Fibroblast of lung (primary cell): ENCODE data around the gene NUP205. TPM values are rescaled to one million over a fixed set of nuclear protein-coding genes. Genes with fewer than 3 reads are reported as not detected.

ENCODE experiments used
- DNase-seq, 2 donors: peaks; one replicate each; pipeline versions ENCODE4 v3.0.0 to v3.0.0-alpha.2; 2010; ENCODE audit warnings: low read depth in 2 of 2
- H2AFZ ChIP-seq: 2 replicates; pipeline ENCODE4 v1.5.1; 2012; ENCODE audit warnings: low read length, control low read depth, inconsistent platforms
- H3K27ac ChIP-seq: 2 replicates; pipeline ENCODE4 v1.5.1; 2011; ENCODE audit warnings: low read length, control low read depth; ENCODE audit not compliant: insufficient read depth
- H3K27me3 ChIP-seq: 2 replicates; pipeline ENCODE4 v1.5.1; 2011; ENCODE audit warnings: mild to moderate bottlenecking, low read length; ENCODE audit not compliant: control insufficient read depth, insufficient read depth
- H3K36me3 ChIP-seq: 2 replicates; pipeline ENCODE4 v1.5.1; 2011; ENCODE audit warnings: low read length; ENCODE audit not compliant: control insufficient read depth, insufficient read depth
- H3K4me1 ChIP-seq: 2 replicates; pipeline ENCODE4 v1.5.1; 2011; ENCODE audit warnings: low read length; ENCODE audit not compliant: control insufficient read depth, insufficient read depth; ENCODE audit errors: extremely low read depth
- H3K4me2 ChIP-seq: 2 replicates; pipeline ENCODE4 v1.5.1; 2011; ENCODE audit warnings: low read length, control low read depth; ENCODE audit not compliant: insufficient read depth; ENCODE audit errors: extremely low read depth
- H3K4me3 ChIP-seq, 4 experiments: fragments of 200-600 bp in 1 of 4; sonication (generic) in 1 of 4; replicated peaks in 1 of 4; 2 replicates each; pipeline ENCODE4 v1.5.1; 2011 to 2016; ENCODE audit warnings: low read length in 4 of 4, low read depth in 3 of 4, mild to moderate bottlenecking in 3 of 4, control low read depth in 2 of 4, inconsistent platforms in 1 of 4, mixed read lengths in 1 of 4; ENCODE audit not compliant: insufficient read depth in 1 of 4; ENCODE audit errors: control extremely low read depth in 1 of 4
- H3K79me2 ChIP-seq: 2 replicates; pipeline ENCODE4 v1.5.1; 2012; ENCODE audit warnings: mild to moderate bottlenecking, low read length, inconsistent platforms; ENCODE audit not compliant: control insufficient read depth, insufficient read depth
- H3K9ac ChIP-seq: 2 replicates; pipeline ENCODE4 v1.5.1; 2011; ENCODE audit warnings: mild to moderate bottlenecking, low read length, control low read depth; ENCODE audit not compliant: insufficient read depth
- H3K9me3 ChIP-seq: 2 replicates; pipeline ENCODE4 v1.5.1; 2012; ENCODE audit warnings: low read depth, low read length; ENCODE audit not compliant: control insufficient read depth, insufficient read depth
- H4K20me1 ChIP-seq: 2 replicates; pipeline ENCODE4 v1.5.1; 2011; ENCODE audit warnings: low read length; ENCODE audit not compliant: control insufficient read depth, insufficient read depth; ENCODE audit errors: extremely low read depth
- CTCF ChIP-seq, 2 donors: IDR thresholded peaks in 1 of 2; conservative IDR thresholded peaks in 1 of 2; 1 replicate in 1 of 2; 2 replicates in 1 of 2; pipeline ENCODE4 v1.5.1; 2011 to 2012; ENCODE audit warnings: low read length in 2 of 2, control low read depth in 1 of 2, inconsistent platforms in 1 of 2, low read depth in 1 of 2, mild to moderate bottlenecking in 1 of 2
- EZH2 ChIP-seq: IDR thresholded peaks from 2 replicates; pipeline ENCODE4 v1.5.1; 2012; ENCODE audit warnings: low read length, control low read depth, mild to moderate bottlenecking; ENCODE audit errors: missing control alignments
- polyA plus RNA-seq, 2 donors: library from polyadenylated mRNA; depleted of rRNA in 1 of 2; stranded (reverse) in 1 of 2; unstranded in 1 of 2; fragments of >200 nt; gene quantifications; 2 replicates each; pipeline ENCODE4 v1.2.1, GENCODE V29; 2011 to 2012; ENCODE audit warnings: missing spikeins in 1 of 2
- total RNA-seq: library from RNA; depleted of rRNA; stranded (reverse); fragments of >200 nt; gene quantifications from 2 replicates; pipeline ENCODE4 v1.2.1, GENCODE V29; 2014

The NUP205 gene
- total and polyA plus RNA-seq, 2 donors (not counting 1 experiment from before 2014, with no cell fraction given), result 28.1 to 36.7 TPM

DNA sequence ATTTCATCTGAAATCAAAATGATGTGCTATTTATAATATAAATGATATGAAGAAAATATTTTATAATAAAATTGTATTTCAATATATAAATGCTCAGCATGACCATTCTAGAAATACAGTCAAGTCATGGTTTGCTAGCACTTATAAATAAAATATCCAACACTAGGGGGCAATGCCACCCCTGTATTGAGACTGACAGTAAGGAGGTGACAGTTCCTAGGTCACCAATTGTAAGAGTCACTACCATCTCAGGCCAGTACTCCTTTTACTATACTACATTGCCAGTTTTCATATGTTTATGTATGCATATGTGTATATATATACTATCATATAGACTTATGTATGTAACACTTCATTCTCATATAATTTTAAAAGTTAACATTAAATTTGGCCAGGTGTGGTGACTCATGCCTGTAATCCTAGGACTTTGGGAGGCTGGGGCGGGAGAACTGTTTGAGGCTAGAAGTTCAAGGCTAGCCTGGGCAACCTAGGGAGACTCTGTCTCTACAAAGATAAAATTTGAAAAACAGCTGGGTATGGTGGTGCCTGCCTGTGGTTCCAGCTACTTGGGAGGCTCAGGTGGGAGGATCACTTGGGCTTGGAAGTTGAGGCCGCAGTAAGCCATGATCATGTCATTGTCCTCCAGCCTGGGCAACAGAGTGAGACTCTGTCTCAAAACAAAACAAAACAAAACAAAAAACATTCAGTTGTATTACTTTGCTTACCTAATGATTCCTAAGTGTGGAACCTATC lies 45.4 kb upstream of the NUP205 start:
- DNase-seq, result peak; percentile 49 to 68
- Histone ChIP-seq H3K4me1 (no peaks in the 10 kb centered on the region), H3K36me3 (no peaks in the 10 kb centered on the region), H4K20me1 (no peaks in the 10 kb centered on the region), H3K4me2 (no peak overlapping the region), H3K9ac (no peak overlapping the region), H3K79me2 (peaks cover 22% of the 10 kb centered on the region), H2AFZ (no peak overlapping the region), H3K27ac (no peak overlapping the region), H3K4me3 (no peak overlapping the region), H3K9me3 (no peaks in the 10 kb centered on the region), H3K27me3 (no peaks in the 10 kb centered on the region)
- no peak for TF ChIP-seq EZH2
- peak; percentile 44 to 50 for TF ChIP-seq CTCF (conservative IDR thresholded peaks at IDR 0.05 in 1 of 2, IDR thresholded peaks at IDR 0.05 in 1 of 2; ENCODE audit: low read depth in 1 of 2, low read length in 2 of 2)

DNA sequence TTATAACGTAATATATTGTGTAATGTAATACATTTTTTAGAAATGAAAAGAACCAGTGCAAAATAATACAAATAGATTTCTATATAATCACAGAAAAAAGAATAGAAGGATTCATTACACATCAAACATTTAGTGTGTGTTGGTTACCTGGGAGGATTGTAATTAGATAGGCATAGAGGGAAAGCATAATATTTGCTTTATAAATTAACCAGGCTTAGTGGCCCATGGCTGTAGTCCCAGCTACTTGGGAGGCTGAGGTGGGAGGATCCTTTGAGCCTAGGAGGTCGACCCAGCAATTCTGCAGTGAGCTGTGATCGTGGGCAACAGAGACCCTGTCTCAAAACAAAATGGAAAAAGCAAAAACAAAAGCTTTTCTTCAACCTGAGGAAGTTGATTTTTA lies 42.9 kb upstream of the NUP205 start:
- H3K27ac ChIP-seq, result no peak overlapping the region
- no peaks in the 10 kb centered on the region for H3K27me3 ChIP-seq
- no peak for DNase-seq
- no peak overlapping the region for H3K9ac ChIP-seq
- TF ChIP-seq EZH2, result no peak
- TF ChIP-seq CTCF (conservative IDR thresholded peaks at IDR 0.05 in 1 of 2, IDR thresholded peaks at IDR 0.05 in 1 of 2; ENCODE audit: low read depth in 1 of 2, low read length in 2 of 2), result no peak
- no peaks in the 10 kb centered on the region for H3K9me3 ChIP-seq
- H3K36me3 ChIP-seq, result no peaks in the 10 kb centered on the region
- H3K4me2 ChIP-seq, result no peak overlapping the region
- H3K79me2 ChIP-seq, result no peaks in the 10 kb centered on the region
- H3K4me1 ChIP-seq, result no peaks in the 10 kb centered on the region
- no peaks in the 10 kb centered on the region for H4K20me1 ChIP-seq
- H2AFZ ChIP-seq, result no peak overlapping the region
- H3K4me3 ChIP-seq, result no peak overlapping the region

DNA sequence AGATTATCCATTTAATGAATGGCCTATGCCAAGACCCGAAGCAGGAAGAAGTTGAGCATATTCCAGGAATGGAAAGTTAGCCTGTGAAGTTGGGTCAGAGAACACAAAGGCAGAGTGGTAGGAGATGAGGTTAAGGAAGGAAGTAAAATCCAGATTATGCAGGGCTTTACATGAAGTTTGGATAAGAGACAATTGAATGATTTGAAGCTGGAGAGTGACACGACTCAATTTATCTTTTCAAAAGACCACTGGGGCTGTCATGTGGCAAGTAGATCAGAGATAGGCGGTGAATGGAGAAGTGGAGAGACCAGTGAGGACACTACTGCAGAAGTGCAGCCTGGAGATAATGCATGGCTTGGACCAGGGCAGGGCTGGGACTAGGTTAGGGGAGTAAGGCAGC lies 40.7 kb upstream of the NUP205 start:
- H3K27ac ChIP-seq, result no peak overlapping the region
- H3K4me2 ChIP-seq, result no peak overlapping the region
- H3K79me2 ChIP-seq, result no peaks in the 10 kb centered on the region
- H3K36me3 ChIP-seq, result no peaks in the 10 kb centered on the region
- no peaks in the 10 kb centered on the region for H3K4me1 ChIP-seq
- TF ChIP-seq CTCF (conservative IDR thresholded peaks at IDR 0.05 in 1 of 2, IDR thresholded peaks at IDR 0.05 in 1 of 2; ENCODE audit: low read depth in 1 of 2, low read length in 2 of 2), result no peak
- no peak for TF ChIP-seq EZH2
- H3K27me3 ChIP-seq, result no peaks in the 10 kb centered on the region
- no peak overlapping the region for H3K9ac ChIP-seq
- H3K9me3 ChIP-seq, result no peaks in the 10 kb centered on the region
- no peaks in the 10 kb centered on the region for H4K20me1 ChIP-seq
- H3K4me3 ChIP-seq, result no peak overlapping the region
- H2AFZ ChIP-seq, result no peak overlapping the region
- no peak for DNase-seq
